Endothelial cell (in vitro differentiated cells): Measurements from ENCODE around the gene ALDH3A1. TPM values are rescaled to one million over a fixed set of nuclear protein-coding genes. Genes with fewer than 3 reads are reported as not detected.
A peak's percentile ranks its signal among the peaks of the same experiment; 100 is the strongest.

Experiments
- DNase-seq: peaks from one replicate; pipeline ENCODE4 v3.0.0; 2021; ENCODE audit warnings: low spot score
- H3K27ac Mint-ChIP-seq: one replicate; pipeline ENCODE4 v1.8.0; 2021; ENCODE audit warnings: mixed read lengths, inconsistent platforms; ENCODE audit not compliant: unreplicated experiment
- H3K27me3 Mint-ChIP-seq: one replicate; pipeline ENCODE4 v1.8.0; 2021; ENCODE audit warnings: mild to moderate bottlenecking, moderate library complexity, mixed read lengths, inconsistent platforms; ENCODE audit not compliant: unreplicated experiment
- H3K36me3 Mint-ChIP-seq: one replicate; pipeline ENCODE4 v1.8.0; 2021; ENCODE audit warnings: mild to moderate bottlenecking, low read depth, mixed read lengths, inconsistent platforms; ENCODE audit not compliant: unreplicated experiment
- H3K4me1 Mint-ChIP-seq: one replicate; pipeline ENCODE4 v1.8.0; 2021; ENCODE audit warnings: mild to moderate bottlenecking, mixed read lengths, inconsistent platforms; ENCODE audit not compliant: unreplicated experiment
- H3K4me3 Mint-ChIP-seq: one replicate; pipeline ENCODE4 v1.8.0; 2021; ENCODE audit warnings: mild to moderate bottlenecking, mixed read lengths, inconsistent platforms; ENCODE audit not compliant: unreplicated experiment
- H3K9me3 Mint-ChIP-seq: one replicate; pipeline ENCODE4 v1.8.0; 2021; ENCODE audit warnings: mixed read lengths, inconsistent platforms; ENCODE audit not compliant: unreplicated experiment
- total RNA-seq: library from RNA; stranded (reverse); fragmentation: NEBNext Ultra II Directional; extraction: Animal tissue kit (Norgen Biotek cat#: 25700); gene quantifications from one replicate; pipeline ENCODE4 v1.2.1, GENCODE V29; 2021; ENCODE audit not compliant: unreplicated experiment
- TF ChIP-seq, protein P1 (sequence below): fragments of 200-600 bp; sonication (generic); IDR thresholded peaks from one replicate; pipeline ENCODE4 v1.5.0; 2021; ENCODE audit warnings: antibody characterized with exemption; ENCODE audit not compliant: unreplicated experiment

Gene ALDH3A1
- total RNA-seq, 1 donor from 2014 or later, result 0.31 TPM

DNA sequence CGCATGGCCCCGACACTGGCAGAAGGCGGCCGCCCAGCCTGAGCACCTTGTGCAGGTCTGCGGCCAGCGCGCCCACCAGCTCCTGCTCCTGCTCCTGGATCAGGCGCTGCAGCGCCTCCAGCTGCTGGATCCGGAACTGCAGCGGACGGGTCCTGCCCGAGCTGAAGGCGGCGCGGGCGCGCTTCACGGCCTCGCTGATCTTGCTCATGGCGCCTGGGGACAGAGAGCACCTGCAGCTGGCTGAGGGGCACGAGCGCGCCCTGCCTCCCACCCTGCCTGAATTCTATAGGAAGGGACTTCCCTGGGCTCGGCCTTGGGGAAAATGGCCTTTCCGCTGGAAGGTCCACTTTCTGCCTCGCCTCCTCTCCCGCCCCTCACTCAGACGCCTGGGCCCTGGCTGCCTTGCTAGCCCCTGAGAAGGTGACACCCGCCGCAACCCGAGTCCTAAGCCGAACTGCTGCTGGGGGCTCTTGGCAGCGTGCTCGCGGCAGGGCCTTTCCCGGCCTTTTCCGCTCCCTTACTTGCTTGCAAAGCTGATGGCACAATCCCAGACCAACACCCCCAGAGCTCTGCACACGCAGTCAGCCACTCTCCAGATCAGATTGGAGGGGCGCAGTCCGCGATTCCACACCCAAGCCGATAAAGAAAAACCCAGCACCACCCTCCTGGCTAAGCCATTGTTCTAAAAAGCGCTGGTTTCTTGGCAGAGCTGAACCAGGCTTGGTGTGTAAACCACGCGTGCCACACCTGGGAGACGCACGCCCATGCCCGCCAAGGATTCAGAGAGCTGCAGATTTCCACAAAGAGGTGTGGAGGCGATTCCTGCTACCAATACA, 3.0 kb downstream of the ALDH3A1 start:
- Mint-ChIP-seq H3K9me3 (no peaks in the 10 kb centered on the region), H3K4me3 (no peak overlapping the region), H3K4me1 (no peaks in the 10 kb centered on the region), H3K36me3 (no peaks in the 10 kb centered on the region), H3K27ac (no peak overlapping the region), H3K27me3 (peaks cover 9% of the 10 kb centered on the region)
- TF ChIP-seq, protein P1, sequence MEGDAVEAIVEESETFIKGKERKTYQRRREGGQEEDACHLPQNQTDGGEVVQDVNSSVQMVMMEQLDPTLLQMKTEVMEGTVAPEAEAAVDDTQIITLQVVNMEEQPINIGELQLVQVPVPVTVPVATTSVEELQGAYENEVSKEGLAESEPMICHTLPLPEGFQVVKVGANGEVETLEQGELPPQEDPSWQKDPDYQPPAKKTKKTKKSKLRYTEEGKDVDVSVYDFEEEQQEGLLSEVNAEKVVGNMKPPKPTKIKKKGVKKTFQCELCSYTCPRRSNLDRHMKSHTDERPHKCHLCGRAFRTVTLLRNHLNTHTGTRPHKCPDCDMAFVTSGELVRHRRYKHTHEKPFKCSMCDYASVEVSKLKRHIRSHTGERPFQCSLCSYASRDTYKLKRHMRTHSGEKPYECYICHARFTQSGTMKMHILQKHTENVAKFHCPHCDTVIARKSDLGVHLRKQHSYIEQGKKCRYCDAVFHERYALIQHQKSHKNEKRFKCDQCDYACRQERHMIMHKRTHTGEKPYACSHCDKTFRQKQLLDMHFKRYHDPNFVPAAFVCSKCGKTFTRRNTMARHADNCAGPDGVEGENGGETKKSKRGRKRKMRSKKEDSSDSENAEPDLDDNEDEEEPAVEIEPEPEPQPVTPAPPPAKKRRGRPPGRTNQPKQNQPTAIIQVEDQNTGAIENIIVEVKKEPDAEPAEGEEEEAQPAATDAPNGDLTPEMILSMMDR, result peak; percentile 93
- peak; percentile 99 for DNase-seq

DNA sequence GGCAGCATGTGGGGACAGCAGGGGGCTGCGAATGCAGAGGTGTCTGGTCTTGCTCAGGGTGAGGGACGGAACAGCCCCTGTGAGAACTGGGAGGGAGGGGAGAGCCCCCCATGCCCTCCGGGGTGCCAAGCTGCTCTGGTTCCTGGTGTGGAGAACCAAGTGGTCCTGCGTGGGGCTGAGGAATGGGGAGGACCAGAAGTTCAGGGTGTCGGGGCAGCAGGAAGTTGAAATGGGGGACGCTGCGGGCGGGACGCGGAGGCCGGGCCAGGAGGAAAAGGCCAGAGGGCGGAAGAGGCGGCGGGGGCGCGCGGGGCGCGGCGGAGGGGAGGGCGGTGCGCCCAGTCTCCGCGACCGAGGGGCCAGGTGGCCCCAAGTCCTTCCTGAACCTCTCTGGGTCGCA, 3.6 kb downstream of the ALDH3A1 start:
- H3K27me3 Mint-ChIP-seq, result peaks cover 7% of the 10 kb centered on the region
- no peaks in the 10 kb centered on the region for H3K36me3 Mint-ChIP-seq
- no peak overlapping the region for H3K27ac Mint-ChIP-seq
- no peaks in the 10 kb centered on the region for H3K4me1 Mint-ChIP-seq
- DNase-seq, result no peak
- TF ChIP-seq, protein P1, result no peak
- H3K4me3 Mint-ChIP-seq, result peak overlapping the region; percentile 81
- H3K9me3 Mint-ChIP-seq, result no peaks in the 10 kb centered on the region

DNA sequence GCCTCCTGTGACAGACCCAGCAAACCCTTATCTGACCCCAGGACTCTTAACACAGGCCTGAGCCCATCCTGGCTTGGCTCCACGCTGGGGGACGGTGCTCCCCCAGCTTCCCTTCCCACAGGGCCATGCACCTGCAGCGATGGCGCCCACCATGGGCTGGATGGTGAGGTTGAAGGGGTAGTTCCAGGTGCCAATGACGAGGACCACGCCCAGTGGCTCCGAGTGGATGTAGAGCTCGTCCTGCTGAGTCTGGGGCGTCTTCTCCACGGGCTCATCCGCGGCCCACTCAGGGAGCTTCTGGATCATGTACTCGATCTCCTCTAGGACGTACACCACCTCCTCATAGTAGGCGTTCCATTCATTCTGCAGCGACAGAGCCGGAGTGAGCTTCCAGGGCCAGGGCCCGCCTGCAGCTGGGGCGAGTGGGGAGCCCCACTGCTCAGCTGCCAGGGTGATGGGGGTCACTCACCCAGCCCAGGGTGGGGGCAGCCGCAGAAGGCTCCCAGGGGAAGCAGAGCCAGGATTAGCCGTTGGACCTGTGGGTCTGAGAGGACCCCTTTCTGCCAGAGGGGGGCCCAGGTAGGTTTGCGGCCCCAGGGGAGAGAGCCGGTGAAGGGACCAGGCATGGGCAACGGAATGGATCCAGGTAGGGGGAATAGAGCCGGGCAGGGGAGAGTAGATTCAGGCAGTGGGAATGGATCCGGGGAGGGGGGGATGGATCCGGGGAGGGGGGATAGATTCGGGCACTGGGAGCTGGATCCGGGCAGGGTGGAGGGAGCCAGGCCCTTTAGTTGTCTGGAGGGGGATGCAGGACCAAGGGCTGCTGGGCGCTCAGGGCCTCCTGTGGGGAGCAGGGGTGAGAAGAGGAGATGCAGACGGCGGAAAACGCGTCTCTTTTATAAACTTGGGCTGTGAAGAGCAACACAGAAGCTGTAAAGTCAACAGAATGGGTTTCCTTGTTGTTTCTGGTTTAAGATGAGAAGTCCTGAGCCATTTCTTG, 4.7 kb downstream of the ALDH3A1 start:
- Mint-ChIP-seq H3K27me3 (peaks cover 3% of the 10 kb centered on the region), H3K4me1 (no peaks in the 10 kb centered on the region)

DNA sequence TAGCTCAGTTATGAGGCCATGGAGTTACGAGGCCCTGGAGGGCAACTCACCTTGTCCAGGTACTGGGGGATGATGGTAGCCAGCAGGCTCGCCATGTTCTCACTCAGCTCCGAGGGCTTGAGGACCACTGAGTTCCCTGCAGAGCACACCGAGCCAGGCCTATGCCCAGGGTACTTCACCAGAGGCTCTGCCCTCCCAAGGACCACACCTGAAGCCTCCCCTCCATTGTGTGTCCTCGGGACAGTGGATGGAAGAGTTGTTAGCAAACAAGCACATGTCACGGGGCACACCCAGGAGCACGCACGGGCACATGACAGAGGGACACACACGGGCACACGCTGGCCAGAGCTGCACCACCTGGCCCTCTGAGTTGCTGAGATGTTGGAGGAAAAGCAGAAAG, 5.6 kb downstream of the ALDH3A1 start:
- Mint-ChIP-seq H3K27me3 (peaks cover 3% of the 10 kb centered on the region), H3K4me1 (no peaks in the 10 kb centered on the region)

More for the DNA sequence above, 4.7 kb downstream of the ALDH3A1 start:
- no peak overlapping the region for H3K27ac Mint-ChIP-seq
- H3K9me3 Mint-ChIP-seq, result no peaks in the 10 kb centered on the region
- no peak for DNase-seq
- TF ChIP-seq, protein P1, result no peak
- no peaks in the 10 kb centered on the region for H3K36me3 Mint-ChIP-seq
- H3K4me3 Mint-ChIP-seq, result no peak overlapping the region

More for the DNA sequence above, 5.6 kb downstream of the ALDH3A1 start:
- no peak overlapping the region for H3K4me3 Mint-ChIP-seq
- H3K27ac Mint-ChIP-seq, result no peak overlapping the region
- no peaks in the 10 kb centered on the region for H3K36me3 Mint-ChIP-seq
- no peaks in the 10 kb centered on the region for H3K9me3 Mint-ChIP-seq
- DNase-seq, result no peak
- TF ChIP-seq, protein P1, result no peak
